ENCODE data around the gene TRIM8.

TRIM8 gene

GRCh38 chr10:102668326-102669107 is 24.2 kb downstream of the TRIM8 start:
- in situ Hi-C loops (cut with MboI; ENCODE audit: low sequenced_read_pairs): no loop called here

DNA sequence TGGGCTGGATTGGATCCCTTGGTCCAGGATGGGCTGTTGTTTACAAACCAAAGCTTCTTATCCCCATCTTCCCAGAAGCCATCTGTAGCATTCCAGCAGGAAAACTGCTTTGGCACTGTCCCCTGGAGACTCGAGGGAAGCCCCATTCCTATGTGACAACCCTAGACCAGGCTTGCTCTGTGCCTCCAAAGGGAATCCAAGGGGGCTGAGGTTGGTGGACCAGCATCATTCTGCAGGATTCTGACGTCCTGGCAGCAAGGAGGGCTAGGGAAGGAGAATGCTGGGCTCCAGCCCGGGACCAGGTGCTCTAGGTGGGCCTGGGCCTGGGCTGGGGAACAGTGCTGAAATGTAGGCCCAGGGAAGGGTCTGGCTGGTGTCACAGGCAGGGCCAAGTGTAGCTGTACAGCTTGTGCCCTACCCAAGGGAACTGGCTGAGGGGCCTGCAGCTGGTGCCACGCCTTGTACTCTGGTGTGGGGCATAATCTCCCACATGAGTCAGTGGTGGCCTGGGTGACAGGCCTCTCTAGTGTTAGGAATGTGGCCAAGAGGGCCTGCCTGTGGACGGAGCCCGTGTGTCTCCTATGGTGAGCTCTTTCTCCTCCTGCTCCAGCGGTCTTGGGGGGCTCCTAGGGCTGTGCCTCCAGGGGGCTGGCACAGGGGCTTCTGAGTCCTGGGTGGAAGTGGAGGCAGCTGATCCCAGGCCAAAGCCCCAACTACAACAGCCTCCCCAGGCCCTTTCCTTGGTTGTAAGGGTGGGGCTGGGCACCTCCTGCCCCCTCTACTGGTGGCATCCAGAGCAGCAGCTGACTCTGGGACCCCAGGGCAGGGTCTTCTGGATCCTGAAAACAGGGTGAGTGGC is 25.2 kb downstream of the TRIM8 start:
- in situ Hi-C loops (cut with MboI; ENCODE audit: low sequenced_read_pairs): no loop called here

DNA sequence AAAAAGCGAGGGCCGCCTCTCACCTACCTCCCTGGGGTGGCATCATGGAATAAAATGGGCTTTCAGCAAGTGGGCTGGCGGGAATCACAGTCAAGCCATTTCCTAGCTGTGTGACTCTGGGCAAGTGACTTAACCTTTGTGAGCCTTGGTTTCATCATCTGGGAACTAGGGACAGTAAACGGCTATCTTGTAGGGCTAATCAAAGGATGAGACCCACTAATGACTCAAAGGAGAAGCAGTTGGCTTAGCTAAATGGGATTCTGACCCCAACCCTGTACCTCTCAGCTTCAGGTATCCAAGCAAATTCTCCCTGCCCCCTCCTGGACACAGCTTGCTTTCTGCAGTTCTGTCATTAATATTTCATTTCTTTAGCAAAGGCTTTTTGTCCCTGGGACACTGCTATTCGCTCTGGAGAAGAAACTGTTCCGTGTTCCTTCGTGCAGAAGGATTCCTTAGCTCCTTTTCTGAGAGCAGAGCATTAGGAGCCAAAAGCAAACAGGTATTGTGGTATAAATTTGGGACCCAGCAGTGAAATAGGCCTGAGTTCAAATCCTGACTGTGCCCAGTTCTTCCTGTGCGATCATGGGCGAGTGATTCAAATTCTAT is 25.9 kb downstream of the TRIM8 start:
- in situ Hi-C loops (cut with MboI; ENCODE audit: low sequenced_read_pairs): no loop called here

- in situ Hi-C loops (cut with MboI; ENCODE audit: low sequenced_read_pairs): no loop called here
These were observed 26.7 kb downstream of the TRIM8 start for GRCh38 chr10:102670871-102671434.

- in situ Hi-C loops (cut with MboI; ENCODE audit: low sequenced_read_pairs): no loop called here
These were observed 29.0 kb downstream of the TRIM8 start for GRCh38 chr10:102673236-102673818.

- in situ Hi-C loops (cut with MboI; ENCODE audit: low sequenced_read_pairs): no loop called here
These were observed 29.7 kb downstream of the TRIM8 start for GRCh38 chr10:102673819-102674511.

- in situ Hi-C loops (cut with MboI; ENCODE audit: low sequenced_read_pairs): no loop called here
These were observed 30.3 kb downstream of the TRIM8 start for GRCh38 chr10:102674566-102674965.

DNA sequence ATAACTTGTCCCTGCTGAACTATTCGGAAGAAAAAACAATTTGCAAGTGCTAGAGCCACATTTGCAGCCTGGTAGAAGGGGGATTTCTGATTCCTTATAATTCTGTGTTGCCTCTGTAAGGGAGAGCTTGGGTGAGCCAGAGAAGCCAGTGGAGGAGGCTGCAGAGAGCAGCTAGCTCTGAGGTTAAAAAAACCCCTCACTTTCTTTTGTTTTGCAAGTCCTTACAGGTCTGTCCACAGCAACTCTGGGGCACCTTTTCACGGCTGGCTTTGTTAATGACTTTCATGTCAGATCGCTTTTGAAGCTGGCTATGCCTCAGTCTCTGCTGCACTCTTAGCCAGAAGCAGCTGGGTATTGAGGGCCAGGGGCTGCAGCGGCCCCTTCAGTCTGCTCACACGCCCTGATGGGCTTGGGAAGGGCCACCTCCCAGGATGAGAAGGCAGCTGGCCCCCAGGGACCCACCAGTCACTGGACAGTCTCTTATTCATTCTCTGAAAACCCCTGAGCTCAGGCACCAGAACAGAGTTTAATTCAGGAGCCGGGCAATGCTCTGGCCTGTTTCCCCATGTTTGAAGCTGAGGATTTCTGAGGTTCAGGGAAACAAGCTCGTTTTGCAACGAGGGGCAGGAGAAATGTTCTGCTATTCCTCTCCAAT is 30.9 kb downstream of the TRIM8 start:
- in situ Hi-C loops (cut with MboI; ENCODE audit: low sequenced_read_pairs): no loop called here

GRCh38 chr10:102675666-102676533 is 31.6 kb downstream of the TRIM8 start:
- in situ Hi-C loops (cut with MboI; ENCODE audit: low sequenced_read_pairs): no loop called here

GRCh38 chr10:102676534-102677315 is 32.4 kb downstream of the TRIM8 start:
- in situ Hi-C loops (cut with MboI; ENCODE audit: low sequenced_read_pairs): no loop called here

DNA sequence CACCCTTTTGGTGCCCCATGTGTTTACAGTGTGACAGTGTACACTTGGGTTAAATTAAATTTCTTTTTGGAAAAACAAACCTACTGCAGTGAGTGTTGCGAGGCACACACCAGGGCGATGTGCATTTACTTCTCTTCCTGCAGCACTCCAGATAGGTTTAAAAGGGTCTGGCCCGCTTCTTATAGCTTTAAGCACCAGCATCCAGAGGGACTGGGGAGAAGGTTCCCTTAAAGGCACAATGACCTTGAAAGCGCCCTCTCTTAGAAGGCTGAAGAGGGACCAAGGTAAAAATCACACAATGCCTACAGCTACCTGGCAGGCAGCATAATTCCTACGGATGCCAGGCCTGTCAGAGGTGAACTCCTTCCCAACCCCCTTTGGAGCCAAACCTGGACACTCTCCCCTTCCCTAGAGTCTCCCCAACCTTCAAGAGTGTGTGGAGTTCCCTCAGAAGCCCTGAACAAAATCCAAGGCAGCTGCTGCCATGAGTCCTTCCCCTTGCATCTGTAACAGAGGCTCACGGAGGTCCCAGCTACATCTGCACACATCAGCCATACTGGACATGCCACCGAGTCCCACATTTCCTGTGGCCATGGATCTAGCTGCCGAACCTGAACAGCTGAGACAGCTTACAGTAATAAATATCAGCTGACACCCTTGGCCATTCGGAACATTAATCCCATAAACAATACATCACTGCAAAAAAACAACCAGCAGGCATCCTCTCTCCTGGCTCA is 33.2 kb downstream of the TRIM8 start:
- in situ Hi-C loops (cut with MboI; ENCODE audit: low sequenced_read_pairs): no loop called here

DNA sequence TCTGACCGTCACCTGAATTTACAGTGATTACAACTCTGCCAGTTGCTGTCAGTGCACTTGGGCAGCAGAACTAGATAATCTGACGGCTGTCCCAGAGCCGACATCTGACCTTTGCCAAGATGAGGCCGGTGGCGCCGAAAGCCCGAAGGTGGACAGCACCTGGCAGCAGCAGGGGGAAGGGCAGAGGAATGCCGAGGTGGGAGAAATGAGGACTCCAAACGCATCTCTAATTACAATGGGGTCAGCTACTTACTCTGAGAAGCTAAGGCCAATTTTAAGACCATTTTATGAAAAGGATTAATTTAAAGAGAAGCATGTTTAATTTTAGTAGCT is 33.8 kb downstream of the TRIM8 start:
- in situ Hi-C loops (cut with MboI; ENCODE audit: low sequenced_read_pairs): no loop called here

DNA sequence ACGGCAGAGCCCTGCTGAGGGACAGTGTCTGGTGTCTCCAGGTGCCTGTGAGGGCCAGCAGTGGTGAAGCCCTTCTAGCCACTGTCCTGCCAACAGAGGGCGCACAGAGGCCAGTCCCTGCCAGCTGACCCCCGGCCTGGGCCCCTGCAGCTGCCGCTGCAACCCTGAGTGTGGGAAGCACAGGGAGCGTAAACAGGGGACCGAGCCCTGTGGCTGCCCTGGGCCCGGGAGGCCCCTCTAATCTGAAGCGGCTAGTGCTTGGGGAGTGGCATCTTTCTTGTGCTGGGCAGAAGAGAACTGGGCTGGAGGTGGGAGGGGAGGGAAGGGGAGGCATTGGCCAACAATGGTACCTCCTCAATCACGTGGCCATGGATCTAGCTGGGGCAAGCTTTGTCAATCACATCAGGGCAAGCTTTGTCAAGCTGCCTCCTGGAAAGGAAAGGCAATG is 34.6 kb downstream of the TRIM8 start:
- in situ Hi-C loops (cut with MboI; ENCODE audit: low sequenced_read_pairs): no loop called here

GRCh38 chr10:102679596-102679995 is 35.3 kb downstream of the TRIM8 start:
- in situ Hi-C loops (cut with MboI; ENCODE audit: low sequenced_read_pairs): no loop called here

DNA sequence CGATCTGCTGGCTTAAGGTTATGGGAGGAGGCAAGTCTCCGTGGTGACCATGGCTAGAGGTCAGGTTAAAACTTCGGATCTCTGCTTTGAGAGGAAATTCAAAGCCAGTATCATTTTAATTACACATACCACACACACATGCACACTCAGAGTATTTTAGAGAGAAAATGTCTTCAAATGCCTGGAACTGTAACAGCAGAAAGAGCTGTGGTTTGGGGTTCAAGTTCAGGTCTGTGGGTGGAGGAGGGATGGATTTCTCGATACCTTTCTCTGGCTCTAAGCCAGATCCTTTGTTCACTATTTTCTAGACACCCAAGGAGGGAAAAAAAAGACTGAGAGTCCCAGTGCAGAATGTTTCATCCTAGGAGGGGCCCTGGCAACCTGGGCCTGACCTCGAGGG is 37.4 kb downstream of the TRIM8 start:
- in situ Hi-C loops (cut with MboI; ENCODE audit: low sequenced_read_pairs): no loop called here

- in situ Hi-C loops (cut with MboI; ENCODE audit: low sequenced_read_pairs): no loop called here
These were observed 38.1 kb downstream of the TRIM8 start for GRCh38 chr10:102682416-102682815.

GRCh38 chr10:102682981-102683380 is 38.7 kb downstream of the TRIM8 start:
- in situ Hi-C loops (cut with MboI; ENCODE audit: low sequenced_read_pairs): no loop called here

GRCh38 chr10:102683736-102684135 is 39.5 kb downstream of the TRIM8 start:
- in situ Hi-C loops (cut with MboI; ENCODE audit: low sequenced_read_pairs): no loop called here
